Medulla oblongata (tissue), 1 donor: ENCODE results near the gene FEV.

Experiments
- DNase-seq: peaks from one replicate; pipeline ENCODE4 v3.0.0-alpha.2; 2015; ENCODE audit errors: extremely low spot score

FEV gene

DNA sequence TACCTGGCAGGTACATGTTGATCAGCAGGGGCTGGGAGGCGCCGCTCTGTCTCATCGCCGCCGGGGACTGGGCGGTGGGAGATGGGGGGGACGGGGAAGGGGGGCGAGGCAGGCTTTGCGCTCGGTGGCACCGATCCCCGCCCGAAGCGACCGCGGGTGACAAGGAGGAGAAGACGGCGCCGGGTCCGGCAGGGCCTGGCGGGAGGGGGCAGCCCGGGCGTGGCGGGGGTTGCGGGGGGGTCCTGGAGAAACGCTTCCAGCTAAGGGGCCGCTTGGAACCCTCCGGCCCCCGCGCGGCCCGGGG lies at the start of gene FEV:
Gene FEV (minus strand): TSS at position 164 of the 304 bp plus-strand sequence. CDS start 109 bp downstream, at position 55.
- no peak for DNase-seq

DNA sequence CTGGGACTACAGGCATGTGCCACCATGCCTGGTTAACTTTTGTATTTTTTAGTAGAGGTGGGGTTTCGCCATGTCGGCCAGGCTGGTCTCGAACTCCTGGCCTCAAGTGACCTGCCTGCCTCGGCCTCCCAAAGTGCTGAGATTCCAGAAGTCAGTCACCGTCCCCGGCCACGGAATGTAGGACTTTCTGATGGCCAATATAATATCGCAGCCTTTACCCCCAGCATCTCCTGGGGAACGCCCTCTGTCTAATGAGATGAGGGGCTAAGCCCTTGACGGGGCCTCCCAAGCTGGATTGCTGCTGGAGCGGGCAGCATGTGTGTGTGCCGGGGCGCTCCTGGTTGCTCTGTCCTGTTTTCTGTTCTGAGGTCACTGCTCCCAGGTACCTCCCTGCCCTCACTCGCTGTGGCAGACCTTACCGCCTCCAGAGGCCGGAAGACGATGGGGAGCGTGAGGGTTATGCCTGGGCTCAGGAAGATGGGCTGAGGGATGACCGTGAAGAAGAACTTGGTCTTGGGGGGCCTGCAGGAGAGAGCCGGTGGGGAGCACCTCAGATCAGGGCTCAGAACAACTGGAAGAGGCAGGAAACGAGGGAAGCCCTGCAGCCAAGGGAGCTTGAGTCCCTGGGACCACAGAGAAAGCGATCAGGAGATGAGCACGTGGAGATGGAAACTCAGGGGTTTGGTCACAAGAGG lies 47.2 kb upstream of the FEV start:
- DNase-seq: no peak

DNA sequence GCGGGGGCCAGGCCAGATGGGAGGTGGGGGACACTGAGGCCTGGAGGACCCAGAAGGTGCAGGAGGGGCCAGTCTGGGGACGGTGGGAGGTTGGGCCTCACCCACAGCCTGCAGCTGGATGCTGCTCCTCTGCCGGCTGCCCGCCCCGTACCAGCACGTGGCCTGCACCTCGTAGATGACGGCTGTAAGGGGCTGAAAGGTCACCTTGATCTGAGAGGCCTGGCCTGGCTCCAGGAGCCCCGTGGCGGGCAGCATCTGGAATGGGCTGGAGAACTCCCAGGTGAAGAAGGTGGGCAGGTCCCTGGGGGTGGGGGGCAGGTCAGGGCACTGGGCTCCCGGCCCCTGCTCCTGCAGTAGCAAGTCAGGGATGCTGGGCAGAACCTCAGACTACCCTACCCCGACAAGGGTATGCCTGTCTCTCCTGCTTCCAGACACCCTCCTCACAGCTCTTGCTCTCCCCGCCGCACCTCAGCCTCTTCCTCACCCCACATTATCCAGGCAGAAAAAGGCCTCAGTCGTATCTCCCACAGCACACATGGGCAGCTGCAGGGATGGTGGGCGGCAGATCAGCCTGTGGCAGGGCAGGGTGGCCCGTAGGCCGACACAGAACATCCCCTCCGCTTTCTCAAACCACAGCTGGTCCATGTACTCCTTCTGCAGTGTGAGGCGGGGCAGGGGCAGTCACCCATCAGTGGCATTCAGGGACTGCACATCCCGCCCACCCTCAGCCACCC lies 46.2 kb upstream of the FEV start:
- no peak for DNase-seq

DNA sequence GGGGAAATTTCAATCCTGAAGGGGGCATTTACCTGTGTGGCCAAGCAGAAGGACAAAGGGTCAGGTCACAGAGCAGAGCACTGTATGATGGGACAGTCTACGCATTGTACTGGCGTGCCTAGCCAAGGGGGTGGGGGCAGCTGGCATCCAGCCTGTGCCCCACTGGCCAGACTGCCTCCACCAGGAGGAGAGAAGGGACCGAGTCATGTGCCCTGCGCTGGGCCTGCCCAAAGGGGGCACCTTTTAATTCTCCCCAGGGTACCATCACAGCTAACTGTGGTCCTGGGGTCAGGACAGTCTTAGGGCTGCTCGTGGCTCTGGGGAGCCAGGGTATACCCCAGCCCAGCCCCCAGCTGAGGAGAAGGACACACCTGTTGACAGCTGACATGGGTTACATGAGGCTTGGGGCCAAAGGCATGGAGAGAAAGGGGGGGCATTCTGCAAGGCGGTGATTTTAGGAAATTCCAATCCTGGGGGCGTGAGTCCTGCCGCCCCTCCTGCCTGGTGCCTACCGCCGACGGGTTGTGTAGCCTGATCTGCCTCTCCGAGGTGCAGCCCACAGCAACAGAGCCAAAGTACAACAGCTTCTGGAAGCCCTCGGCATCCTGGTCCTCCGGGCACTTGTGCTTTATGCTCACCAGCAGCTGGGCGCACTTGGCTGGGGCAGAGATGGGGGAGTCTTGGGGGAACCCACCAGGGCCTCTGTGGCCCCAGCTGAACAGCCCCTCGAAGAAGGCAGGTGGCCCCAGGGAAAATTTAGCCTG lies 45.4 kb upstream of the FEV start:
- no peak for DNase-seq

DNA sequence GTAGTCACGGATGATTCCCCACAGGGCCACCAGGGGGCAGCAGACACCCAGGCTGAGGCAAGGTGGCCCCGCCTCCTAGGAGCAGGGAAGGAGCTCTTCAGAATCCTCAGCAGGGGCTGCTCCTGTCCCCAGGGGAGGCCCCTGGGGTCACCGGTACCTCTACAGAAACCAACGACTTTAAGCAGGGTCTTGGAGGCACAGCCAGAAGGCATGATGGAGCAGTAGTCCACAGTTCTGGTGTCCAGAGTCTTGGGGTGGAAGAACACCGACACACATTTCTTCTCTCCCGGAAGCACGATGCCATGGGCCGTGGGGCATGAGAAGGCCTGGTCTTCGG lies 44.8 kb upstream of the FEV start:
- peak; percentile 90 for DNase-seq

DNA sequence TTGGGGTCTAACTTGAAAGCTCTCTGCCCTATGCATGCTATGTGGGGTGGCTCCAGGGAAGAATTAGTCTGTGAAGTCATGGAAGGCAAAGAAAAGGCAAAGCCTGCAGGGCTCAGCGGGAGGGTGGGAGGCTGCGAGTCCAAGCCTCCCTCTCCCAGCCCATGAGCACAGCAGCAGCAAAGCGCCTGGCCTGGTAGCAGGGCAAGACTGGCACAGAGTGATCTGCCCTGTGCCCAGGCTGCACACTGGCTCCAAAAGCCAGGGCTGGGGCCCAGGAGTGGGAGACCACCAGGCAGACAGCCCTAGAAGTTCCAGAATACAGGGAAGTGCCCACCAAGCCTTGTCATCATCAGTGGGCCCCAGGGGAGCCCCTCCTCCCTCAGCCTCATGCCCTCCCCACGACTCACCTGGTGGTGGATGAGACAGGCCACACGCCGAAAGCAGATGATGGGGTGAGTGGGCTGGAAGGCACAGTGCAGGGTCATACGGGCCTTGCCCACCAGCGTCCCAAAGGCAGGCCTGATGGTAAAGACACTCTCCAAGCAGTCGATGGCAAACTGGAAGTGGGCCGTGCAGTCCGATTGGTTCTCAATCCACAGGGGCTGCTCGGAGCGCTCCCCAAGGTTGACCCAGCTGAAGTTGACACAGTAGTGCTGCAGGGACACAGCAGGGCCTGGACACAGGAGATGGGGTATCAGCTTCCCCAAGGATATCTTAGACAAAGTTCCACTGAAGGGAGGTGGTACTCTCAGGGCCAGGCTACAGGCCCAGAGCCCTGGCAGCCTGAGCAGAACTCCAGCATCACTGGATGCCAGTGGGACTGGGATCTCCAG lies 44.2 kb upstream of the FEV start:
- DNase-seq: no peak

DNA sequence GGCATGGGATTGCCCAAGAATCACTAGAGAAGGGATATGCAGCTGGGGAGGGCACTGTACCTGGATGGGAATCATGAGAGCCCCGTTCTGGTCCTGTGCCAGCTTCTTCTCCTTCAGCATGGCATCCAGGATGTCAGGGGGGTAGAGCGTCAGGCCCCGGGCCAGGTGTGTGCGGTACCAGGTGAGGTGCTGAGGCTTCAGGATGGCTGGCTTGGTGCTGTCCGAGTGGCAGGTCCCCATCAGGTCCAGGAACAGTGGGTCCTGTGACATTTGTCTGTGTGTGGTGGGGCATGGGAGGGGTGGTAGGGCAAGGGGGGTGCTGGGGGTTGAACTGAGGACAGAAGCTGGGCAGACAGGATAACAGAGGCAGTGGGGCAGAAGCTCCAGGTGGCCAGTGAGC lies 43.2 kb upstream of the FEV start:
- no peak for DNase-seq

DNA sequence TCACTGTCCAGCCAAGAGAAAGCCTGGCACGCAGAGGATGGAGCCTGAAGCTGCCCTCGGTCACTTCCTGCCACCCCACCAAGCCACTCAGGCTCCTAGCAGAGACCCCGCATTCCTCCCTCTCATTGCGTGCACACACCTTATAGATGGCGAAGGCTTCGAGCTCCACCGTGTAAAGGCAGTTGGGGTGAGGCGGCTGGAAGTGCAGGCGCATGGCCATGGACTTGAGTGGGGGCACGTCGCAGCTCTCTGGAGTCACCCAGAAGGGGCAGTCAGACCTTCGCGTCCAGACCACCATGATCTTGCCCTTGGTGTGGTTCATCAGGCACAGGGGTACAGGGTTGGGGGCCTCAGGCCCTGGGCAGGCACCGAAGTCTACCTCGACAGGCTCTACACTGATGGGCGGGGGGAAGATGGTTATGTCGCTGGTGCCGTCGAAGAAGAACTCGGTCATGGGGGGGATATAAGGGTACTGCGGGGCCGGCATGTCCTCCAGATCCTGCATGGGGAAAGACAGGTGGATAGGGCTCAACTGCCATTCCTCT lies 42.6 kb upstream of the FEV start:
- DNase-seq: no peak

DNA sequence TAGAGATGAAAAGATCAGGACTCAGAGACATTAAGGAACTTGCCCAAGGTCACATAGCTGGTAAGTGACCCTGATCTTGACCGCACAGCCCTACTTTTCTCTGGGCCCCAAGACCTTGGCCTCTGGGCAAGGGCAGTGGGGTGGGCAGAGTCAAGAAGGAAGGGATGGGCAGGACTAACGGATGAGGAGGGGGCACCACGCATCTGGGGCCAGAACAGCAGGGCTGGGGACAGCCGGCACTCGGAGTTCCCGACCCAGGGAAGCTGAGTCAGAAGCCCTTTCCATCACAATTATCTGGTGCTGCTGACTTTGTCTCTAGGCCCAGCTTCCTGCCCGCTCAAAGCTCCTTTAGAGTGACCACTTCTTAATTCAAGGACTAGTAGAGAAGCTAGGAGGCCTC lies 42.0 kb upstream of the FEV start:
- DNase-seq: no peak

DNA sequence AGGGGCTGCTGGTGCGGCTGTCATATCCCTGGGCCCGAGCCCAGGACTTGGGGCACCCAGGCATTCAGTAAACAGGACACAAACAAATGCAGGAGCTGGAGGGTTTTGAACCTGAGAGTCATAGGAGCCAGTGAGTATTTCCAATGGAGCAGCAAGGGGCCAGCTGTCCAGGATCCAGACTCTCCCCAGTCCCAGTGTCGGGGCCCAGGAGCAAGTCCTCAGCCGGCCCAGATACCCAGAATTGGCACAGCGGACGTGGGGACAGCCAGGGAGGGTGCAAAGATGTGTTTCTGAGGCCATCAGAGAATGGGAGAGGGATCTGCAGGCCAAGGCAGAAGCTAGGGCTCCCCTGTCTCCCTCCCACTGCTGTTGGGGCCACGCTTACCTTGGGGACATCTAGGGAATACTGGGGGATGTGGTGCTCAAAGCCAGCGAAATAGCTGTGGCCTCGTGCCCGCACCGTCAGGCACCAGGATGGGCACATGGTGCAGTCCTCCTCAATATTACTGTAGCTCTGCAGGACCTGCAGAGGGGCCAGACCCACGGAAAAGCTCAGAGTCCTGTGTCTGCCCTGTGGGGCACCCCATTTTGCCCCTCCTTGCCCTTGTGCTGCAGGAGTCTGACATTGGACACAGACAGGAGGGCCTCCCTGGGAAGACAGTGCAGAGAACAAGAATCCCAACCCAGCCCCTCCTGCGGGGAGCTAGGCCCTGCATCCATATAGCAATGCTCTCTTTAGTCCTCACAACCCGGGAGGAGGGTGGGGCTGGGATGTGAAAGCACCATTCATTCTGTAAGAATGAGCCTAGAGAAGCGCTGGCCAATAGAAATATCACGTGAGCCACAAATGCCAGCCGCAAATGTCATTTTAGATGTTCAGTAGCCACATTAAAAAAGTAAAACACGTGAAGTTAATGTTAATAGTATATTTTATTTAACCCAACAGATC lies 40.9 kb upstream of the FEV start:
- DNase-seq: peak; percentile 92

DNA sequence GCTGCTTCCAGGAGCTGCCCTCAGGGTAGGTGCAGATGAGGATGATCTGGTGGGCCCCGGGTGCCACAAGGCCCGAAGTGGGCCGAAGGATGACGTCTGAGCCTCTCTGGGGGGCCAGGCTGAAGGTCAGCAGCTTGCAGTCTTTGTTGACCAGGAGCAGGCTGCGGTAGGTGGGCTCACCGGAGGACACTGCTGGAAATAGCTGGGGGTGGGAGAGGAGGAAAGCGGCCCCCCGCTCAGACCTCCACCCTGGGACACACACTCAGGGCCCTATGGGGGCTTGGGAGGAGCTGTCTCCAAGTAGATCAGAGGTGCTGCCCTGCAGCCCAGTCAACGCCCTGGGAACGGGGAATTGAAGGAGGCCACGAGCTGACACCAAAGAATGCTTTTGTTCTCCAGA lies 39.1 kb upstream of the FEV start:
- DNase-seq: no peak

DNA sequence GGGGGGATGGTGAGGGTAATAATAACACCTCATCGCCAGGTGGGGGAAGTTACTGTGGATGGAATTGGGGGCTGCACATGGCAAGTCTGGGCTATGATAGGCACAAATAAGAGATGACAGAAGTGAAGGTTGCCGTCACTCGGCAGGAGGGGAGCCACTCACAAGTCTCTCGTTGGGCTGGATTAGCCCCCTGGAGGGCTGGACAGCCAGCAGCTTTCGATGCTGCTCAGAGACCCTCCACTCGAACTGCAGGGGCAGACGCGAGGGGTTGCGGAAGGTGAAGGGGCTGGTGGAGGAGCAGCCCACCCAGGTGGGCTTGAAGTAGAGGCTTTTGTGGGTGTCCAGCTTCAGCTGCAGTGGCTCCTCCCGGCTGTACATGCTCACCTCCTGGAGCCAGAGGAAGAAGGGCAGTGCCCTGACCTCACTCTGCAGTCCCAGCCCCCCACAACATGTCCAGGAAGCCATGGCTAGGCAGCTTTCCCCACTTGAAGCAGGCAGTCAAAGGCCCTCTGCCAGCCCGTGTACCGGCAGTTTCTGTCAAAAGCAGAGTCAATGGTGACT lies 38.1 kb upstream of the FEV start:
- DNase-seq: no peak

DNA sequence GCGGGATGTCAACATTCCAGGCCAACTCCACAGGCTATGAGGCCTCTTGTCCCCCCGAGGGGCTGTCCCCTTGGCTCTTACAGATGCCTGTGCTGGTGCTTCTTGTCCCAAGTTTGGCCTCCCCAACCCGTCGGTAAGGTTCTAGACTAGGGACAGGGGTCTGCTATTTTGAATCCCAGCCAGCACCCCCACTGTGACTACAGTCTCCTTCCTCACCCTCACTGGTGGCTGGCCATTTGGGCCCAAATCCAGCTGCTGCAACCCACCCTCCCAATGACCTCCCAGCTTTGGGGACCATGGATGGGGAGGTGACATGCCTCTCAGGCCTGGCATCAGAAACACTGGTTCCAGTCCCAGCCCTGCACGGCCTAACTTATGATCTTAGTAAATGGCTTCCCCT lies 37.6 kb upstream of the FEV start:
- no peak for DNase-seq

DNA sequence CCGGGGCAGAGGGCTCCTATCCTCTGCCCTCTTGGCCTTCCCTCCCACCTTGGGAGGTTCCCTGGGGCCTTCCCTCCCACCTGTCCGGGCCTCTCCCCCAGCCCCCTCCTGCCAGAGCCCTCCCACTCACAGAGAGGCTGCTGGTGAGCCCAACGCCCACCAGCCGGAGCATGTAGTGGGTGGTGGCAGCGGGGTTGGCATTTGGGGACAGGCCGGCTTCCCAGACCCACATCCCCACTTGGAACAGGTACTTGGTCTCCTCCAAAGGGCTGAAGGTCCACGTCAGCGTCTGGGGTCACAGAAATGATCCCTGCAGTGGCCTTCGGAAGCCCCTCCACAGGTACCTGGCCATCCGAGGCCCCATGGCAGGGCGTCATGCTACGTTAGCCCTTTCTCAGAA lies 37.1 kb upstream of the FEV start:
- DNase-seq: no peak

DNA sequence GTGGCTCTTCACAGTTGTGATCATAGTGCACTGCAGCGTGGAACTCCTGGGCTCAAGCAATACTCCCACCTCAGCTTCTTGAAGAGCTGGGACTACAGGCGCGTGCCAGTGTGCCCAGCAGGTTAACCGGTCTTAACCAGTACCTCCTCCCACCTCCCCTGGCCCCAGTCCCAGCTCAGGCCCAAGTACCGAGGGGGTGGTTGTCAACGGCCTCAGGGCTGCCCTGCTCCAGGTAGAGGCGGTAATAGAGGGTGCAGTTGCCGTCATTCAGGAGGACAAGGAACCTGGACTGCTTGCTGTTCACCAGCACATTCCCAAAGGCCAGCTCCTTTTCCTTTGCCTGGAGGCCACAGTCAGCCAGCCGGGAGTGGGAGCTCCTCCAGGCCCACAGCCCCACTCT lies 36.6 kb upstream of the FEV start:
- DNase-seq: no peak

DNA sequence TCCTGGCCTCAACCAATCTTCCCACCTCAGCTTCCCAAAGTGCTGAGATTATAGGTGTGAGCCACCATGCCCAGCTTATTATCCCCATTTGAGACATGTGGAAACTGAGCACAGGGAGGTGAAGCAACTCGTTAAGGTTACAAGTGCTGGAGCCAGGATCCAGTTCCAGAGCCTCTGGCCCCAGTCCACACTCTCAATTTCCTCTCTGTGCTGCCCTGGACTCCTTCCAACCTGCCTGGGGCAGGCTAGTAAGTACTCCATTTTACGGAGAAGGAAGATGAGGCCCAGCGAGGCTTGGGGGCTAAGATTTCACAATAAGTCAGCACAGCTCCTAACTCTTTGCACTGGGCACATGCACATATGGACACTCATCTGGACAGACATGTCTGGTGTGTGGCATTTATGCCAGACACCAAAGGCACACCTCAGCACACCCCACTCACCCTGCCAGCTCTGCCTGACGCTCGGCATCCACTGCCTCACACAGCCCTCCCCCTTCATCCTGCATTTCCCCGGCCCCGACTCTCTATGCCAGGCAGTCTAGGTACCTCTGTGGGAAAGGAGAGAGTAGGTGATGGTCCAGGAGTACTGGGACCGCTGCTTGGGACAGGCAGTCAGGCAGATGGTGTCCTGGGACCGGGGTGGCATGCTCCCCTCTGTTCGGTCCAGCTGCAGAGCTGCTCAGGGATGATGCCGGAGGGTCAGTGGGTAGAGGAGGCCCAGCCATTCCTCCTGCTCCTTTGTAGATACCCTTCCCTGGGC lies 35.8 kb upstream of the FEV start:
- DNase-seq: peak; percentile 3

DNA sequence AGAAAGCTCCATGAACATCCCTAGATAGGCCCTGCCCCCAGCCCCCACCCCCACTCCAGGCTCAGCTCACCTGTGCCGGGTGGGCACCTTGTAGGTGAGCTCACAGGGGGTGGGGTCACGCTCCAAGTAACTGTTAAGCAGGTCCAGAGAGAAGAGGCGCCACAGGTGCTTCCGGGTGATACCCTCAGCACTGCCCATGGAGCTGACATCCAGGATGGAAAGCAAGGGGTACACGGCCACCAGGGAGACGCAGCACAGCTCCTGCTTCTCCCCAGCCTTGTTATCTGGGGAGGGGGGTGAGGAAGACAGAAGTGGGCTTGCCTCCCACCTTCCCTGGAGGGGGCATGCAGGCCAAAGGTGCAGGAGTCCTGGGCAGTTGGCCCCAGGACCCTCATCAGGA lies 34.5 kb upstream of the FEV start:
- DNase-seq: no peak

DNA sequence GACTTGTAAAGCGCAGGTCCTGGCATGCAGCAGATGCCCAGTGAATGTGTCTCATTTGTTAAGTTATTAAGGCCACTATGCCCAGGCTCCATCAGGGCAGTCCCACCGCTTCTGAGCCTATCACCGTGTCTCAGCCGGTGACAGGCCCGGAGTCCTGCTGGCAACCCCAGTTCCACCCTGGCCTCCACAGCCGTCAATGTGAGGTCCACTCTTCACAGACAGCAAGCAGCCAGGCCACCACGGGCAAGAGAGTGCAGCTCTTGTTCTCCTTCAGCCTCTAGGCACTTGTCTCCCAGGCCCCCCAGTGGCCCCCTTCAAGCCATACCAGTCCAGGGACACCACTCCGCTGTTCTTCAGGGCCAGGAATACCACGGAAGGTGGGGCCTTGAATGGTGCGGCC lies 33.7 kb upstream of the FEV start:
- DNase-seq: no peak

DNA sequence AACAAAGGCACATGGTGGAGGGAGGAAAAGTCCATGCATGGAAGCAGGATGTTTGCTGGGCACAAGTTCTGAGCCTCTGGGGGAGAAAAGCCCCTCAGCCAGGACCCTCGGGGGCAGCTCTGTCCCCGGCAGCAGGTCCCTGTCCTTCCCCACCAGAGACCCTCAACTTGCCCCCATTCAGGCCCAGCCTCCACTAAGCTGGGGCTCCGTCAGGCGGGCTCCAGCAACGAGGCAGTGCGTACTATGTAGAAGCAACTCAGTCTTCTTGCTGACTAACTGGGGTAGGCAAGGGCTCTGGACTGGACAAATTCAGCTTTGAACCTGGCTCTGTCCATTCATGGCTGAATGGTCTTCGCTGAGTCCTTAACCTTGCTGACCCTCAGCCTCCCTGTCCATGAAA lies 33.3 kb upstream of the FEV start:
- DNase-seq: no peak
